Trophoblast cell (in vitro differentiated cells and primary cell): ENCODE measurements around the gene CSF2.

ENCODE experiments used
- DNase-seq, 2 donors: peaks; one replicate each; pipeline ENCODE4 v3.0.0-alpha.2; 2016
- H2AFZ ChIP-seq: 2 replicates; pipeline ENCODE4 v1.6.1; 2013; ENCODE audit warnings: low read length, moderate library complexity, mild to moderate bottlenecking; ENCODE audit not compliant: insufficient read depth, poor library complexity
- H2AK5ac ChIP-seq: 2 replicates; pipeline ENCODE4 v1.6.1; 2013; ENCODE audit warnings: mild to moderate bottlenecking, low read length
- H2BK120ac ChIP-seq: 2 replicates; pipeline ENCODE4 v1.6.1; 2013; ENCODE audit warnings: low read length, mild to moderate bottlenecking, moderate library complexity; ENCODE audit not compliant: insufficient read depth, poor library complexity
- H2BK12ac ChIP-seq: 2 replicates; pipeline ENCODE4 v1.6.1; 2013; ENCODE audit warnings: mild to moderate bottlenecking, low read length, moderate library complexity
- H2BK5ac ChIP-seq: 2 replicates; pipeline ENCODE4 v1.6.1; 2013; ENCODE audit warnings: low read length, low read depth, moderate library complexity, mild to moderate bottlenecking; ENCODE audit not compliant: poor library complexity
- H3K14ac ChIP-seq: 2 replicates; pipeline ENCODE4 v1.6.1; 2013; ENCODE audit warnings: mild to moderate bottlenecking, low read length
- H3K18ac ChIP-seq: 2 replicates; pipeline ENCODE4 v1.6.1; 2013; ENCODE audit warnings: mild to moderate bottlenecking, low read length
- H3K23ac ChIP-seq: 2 replicates; pipeline ENCODE4 v1.6.1; 2013; ENCODE audit warnings: low read length
- H3K27ac ChIP-seq: 2 replicates; pipeline ENCODE4 v1.5.1; 2013; ENCODE audit warnings: low read depth, mild to moderate bottlenecking, inconsistent platforms, low read length, moderate library complexity
- H3K27me3 ChIP-seq: 2 replicates; pipeline ENCODE4 v1.6.1; 2013; ENCODE audit warnings: inconsistent platforms, mild to moderate bottlenecking, low read length, moderate library complexity; ENCODE audit not compliant: insufficient read depth
- H3K36me3 ChIP-seq, 2 experiments: 1 replicate in 1 of 2; 2 replicates in 1 of 2; pipeline ENCODE4 v1.6.1; 2013; ENCODE audit warnings: low read length in 2 of 2, mild to moderate bottlenecking in 2 of 2, moderate library complexity in 1 of 2; ENCODE audit not compliant: insufficient read depth in 2 of 2, control insufficient read depth in 1 of 2
- H3K4ac ChIP-seq: 2 replicates; pipeline ENCODE4 v1.6.1; 2013; ENCODE audit warnings: low read depth, mild to moderate bottlenecking, low read length, moderate library complexity
- H3K4me1 ChIP-seq, 2 experiments: 1 replicate in 1 of 2; 2 replicates in 1 of 2; pipeline ENCODE4 v1.6.1; 2013; ENCODE audit warnings: low read length in 2 of 2, mild to moderate bottlenecking in 2 of 2, moderate library complexity in 1 of 2; ENCODE audit not compliant: insufficient read depth in 2 of 2, control insufficient read depth in 1 of 2
- H3K4me2 ChIP-seq: 2 replicates; pipeline ENCODE4 v1.6.1; 2013; ENCODE audit warnings: inconsistent platforms, mild to moderate bottlenecking, low read length, moderate library complexity
- H3K4me3 ChIP-seq: 2 replicates; pipeline ENCODE4 v1.5.1; 2013; ENCODE audit warnings: mild to moderate bottlenecking, low read depth, low read length, inconsistent platforms
- H3K79me1 ChIP-seq: one replicate; pipeline ENCODE4 v1.6.1; 2013; ENCODE audit warnings: low read length
- H3K79me2 ChIP-seq: 2 replicates; pipeline ENCODE4 v1.6.1; 2013; ENCODE audit warnings: low read length, mild to moderate bottlenecking; ENCODE audit not compliant: control insufficient read depth, insufficient read depth, poor library complexity
- H3K9ac ChIP-seq: 2 replicates; pipeline ENCODE4 v1.6.1; 2013; ENCODE audit warnings: mild to moderate bottlenecking, low read length
- H3K9me3 ChIP-seq: 2 replicates; pipeline ENCODE4 v1.6.1; 2013; ENCODE audit warnings: low read depth, mild to moderate bottlenecking, control low read depth, inconsistent platforms, low read length; ENCODE audit not compliant: insufficient read depth
- H4K12ac ChIP-seq: 2 replicates; pipeline ENCODE4 v1.6.1; 2013; ENCODE audit warnings: low read depth, mild to moderate bottlenecking, low read length, moderate library complexity
- H4K8ac ChIP-seq: 2 replicates; pipeline ENCODE4 v1.6.1; 2013; ENCODE audit warnings: low read depth, mild to moderate bottlenecking, low read length, moderate library complexity
- H4K91ac ChIP-seq: one replicate; pipeline ENCODE4 v1.6.1; 2013; ENCODE audit warnings: low read depth, mild to moderate bottlenecking, low read length, moderate library complexity
- WGBS: extraction: QIAGEN DNeasy Blood & Tissue Kit; methylation state at CpG from one replicate; pipeline ENCODE4 v1.1.7; 2013; ENCODE audit warnings: missing lambda C conversion rate; ENCODE audit not compliant: insufficient read length, insufficient coverage; ENCODE audit errors: extremely low coverage; 5-methylcytosine and 5-hydroxymethylcytosine counted together

Gene CSF2

GRCh38 chr5:132071338-132071707, 2.3 kb upstream of the CSF2 start:
- H3K23ac ChIP-seq: no peak overlapping the region
- H2BK5ac ChIP-seq: no peak overlapping the region
- no peak overlapping the region for H2BK12ac ChIP-seq
- no peak overlapping the region for H3K4me3 ChIP-seq
- H3K79me1 ChIP-seq: no peaks in the 10 kb centered on the region
- WGBS: no CpG with 5 or more reads among the region's 2 CpGs
- H3K9ac ChIP-seq: no peak overlapping the region
- H3K36me3 ChIP-seq: no peaks in the 10 kb centered on the region
- no peak for DNase-seq
- no peak overlapping the region for H3K18ac ChIP-seq
- H3K79me2 ChIP-seq: no peaks in the 10 kb centered on the region
- no peak overlapping the region for H2BK120ac ChIP-seq
- no peak overlapping the region for H3K4me2 ChIP-seq
- H2AFZ ChIP-seq: no peak overlapping the region
- H3K27me3 ChIP-seq: no peaks in the 10 kb centered on the region
- H4K8ac ChIP-seq: no peak overlapping the region
- H3K27ac ChIP-seq: no peak overlapping the region
- H3K9me3 ChIP-seq: no peaks in the 10 kb centered on the region
- H4K91ac ChIP-seq: no peak overlapping the region
- no peak overlapping the region for H3K14ac ChIP-seq
- H3K4me1 ChIP-seq: no peaks in the 10 kb centered on the region
- H3K4ac ChIP-seq: no peak overlapping the region
- no peak overlapping the region for H2AK5ac ChIP-seq
- no peak overlapping the region for H4K12ac ChIP-seq

GRCh38 chr5:132072070-132072469, 1.5 kb upstream of the CSF2 start:
- H3K4me3 ChIP-seq: no peak overlapping the region
- H3K79me2 ChIP-seq: no peaks in the 10 kb centered on the region
- H4K8ac ChIP-seq: no peak overlapping the region
- H3K14ac ChIP-seq: no peak overlapping the region
- DNase-seq: no peak
- H3K27ac ChIP-seq: no peak overlapping the region
- H2BK5ac ChIP-seq: no peak overlapping the region
- no peak overlapping the region for H4K91ac ChIP-seq
- no peaks in the 10 kb centered on the region for H3K27me3 ChIP-seq
- H3K23ac ChIP-seq: no peak overlapping the region
- no peak overlapping the region for H2BK120ac ChIP-seq
- no peak overlapping the region for H3K4ac ChIP-seq
- H3K4me2 ChIP-seq: no peak overlapping the region
- no peaks in the 10 kb centered on the region for H3K9me3 ChIP-seq
- no peak overlapping the region for H3K9ac ChIP-seq
- H4K12ac ChIP-seq: no peak overlapping the region
- H3K36me3 ChIP-seq: no peaks in the 10 kb centered on the region
- H3K18ac ChIP-seq: no peak overlapping the region
- no peaks in the 10 kb centered on the region for H3K4me1 ChIP-seq
- no peak overlapping the region for H2AK5ac ChIP-seq
- no peaks in the 10 kb centered on the region for H3K79me1 ChIP-seq
- H2AFZ ChIP-seq: no peak overlapping the region
- WGBS: no CpG with 5 or more reads among the region's 4 CpGs
- no peak overlapping the region for H2BK12ac ChIP-seq

- H2BK120ac ChIP-seq: no peak overlapping the region
- no peak overlapping the region for H2AFZ ChIP-seq
- no peak overlapping the region for H2AK5ac ChIP-seq
- H3K23ac ChIP-seq: no peak overlapping the region
- WGBS: no CpG with 5 or more reads among the region's 2 CpGs
- H3K9ac ChIP-seq: no peak overlapping the region
- H3K4ac ChIP-seq: no peak overlapping the region
- no peak overlapping the region for H3K27ac ChIP-seq
- H3K27me3 ChIP-seq: no peaks in the 10 kb centered on the region
- no peak overlapping the region for H4K8ac ChIP-seq
- no peaks in the 10 kb centered on the region for H3K4me1 ChIP-seq
- no peak overlapping the region for H3K4me3 ChIP-seq
- H3K79me2 ChIP-seq: no peaks in the 10 kb centered on the region
- DNase-seq: no peak
- no peak overlapping the region for H4K12ac ChIP-seq
- H3K9me3 ChIP-seq: no peaks in the 10 kb centered on the region
- H4K91ac ChIP-seq: no peak overlapping the region
- no peaks in the 10 kb centered on the region for H3K36me3 ChIP-seq
- no peak overlapping the region for H3K18ac ChIP-seq
- H3K4me2 ChIP-seq: no peak overlapping the region
- no peak overlapping the region for H2BK5ac ChIP-seq
- H3K14ac ChIP-seq: no peak overlapping the region
- no peak overlapping the region for H2BK12ac ChIP-seq
- H3K79me1 ChIP-seq: no peaks in the 10 kb centered on the region
Observed at GRCh38 chr5:132072528-132072927, 1.1 kb upstream of the CSF2 start.

GRCh38 chr5:132074091-132074771, 642 bp downstream of the CSF2 start:
- H4K8ac ChIP-seq: no peak overlapping the region
- H2BK5ac ChIP-seq: no peak overlapping the region
- no peak for DNase-seq
- no peaks in the 10 kb centered on the region for H3K79me1 ChIP-seq
- no peak overlapping the region for H4K12ac ChIP-seq
- H2BK12ac ChIP-seq: no peak overlapping the region
- no peak overlapping the region for H4K91ac ChIP-seq
- H3K9ac ChIP-seq: no peak overlapping the region
- H3K23ac ChIP-seq: no peak overlapping the region
- H3K4ac ChIP-seq: no peak overlapping the region
- H3K4me2 ChIP-seq: no peak overlapping the region
- H3K36me3 ChIP-seq: no peaks in the 10 kb centered on the region
- no CpG with 5 or more reads among the region's 7 CpGs for WGBS
- no peak overlapping the region for H2BK120ac ChIP-seq
- no peak overlapping the region for H2AFZ ChIP-seq
- H3K27me3 ChIP-seq: no peaks in the 10 kb centered on the region
- H3K9me3 ChIP-seq: no peaks in the 10 kb centered on the region
- H3K27ac ChIP-seq: no peak overlapping the region
- no peaks in the 10 kb centered on the region for H3K79me2 ChIP-seq
- H3K4me3 ChIP-seq: no peak overlapping the region
- no peak overlapping the region for H2AK5ac ChIP-seq
- no peak overlapping the region for H3K18ac ChIP-seq
- H3K4me1 ChIP-seq: no peaks in the 10 kb centered on the region
- H3K14ac ChIP-seq: no peak overlapping the region
